SK-N-SH treated with all-trans-retinoic acid at 6 μM for 48 hours (cell line): ENCODE results near the gene NCKAP5.

Experiments
- ARNTL ChIP-seq: fragments of 450-650 bp; formaldehyde crosslinking; IDR thresholded peaks from 2 replicates; pipeline ENCODE4 v1.5.0; 2020; ENCODE audit warnings: low read depth, mild to moderate bottlenecking, moderate library complexity, borderline replicate concordance
- BACH2 ChIP-seq: fragments of 250-450 bp; sonication (Bioruptor Pico); IDR thresholded peaks from 2 replicates; pipeline ENCODE4 v1.9.0; 2021; ENCODE audit warnings: mild to moderate bottlenecking, borderline replicate concordance
- CSDC2 ChIP-seq: fragments of 250-450 bp; sonication (Bioruptor Pico); IDR thresholded peaks from 2 replicates; pipeline ENCODE4 v1.5.0; 2020; ENCODE audit warnings: mild to moderate bottlenecking, moderate library complexity
- ESRRG ChIP-seq: fragments of 250-450 bp; sonication (Bioruptor Pico); IDR thresholded peaks from 2 replicates; pipeline ENCODE4 v1.6.1; 2021; ENCODE audit warnings: mild to moderate bottlenecking
- GLIS3 ChIP-seq: fragments of 250-450 bp; sonication (Bioruptor Pico); IDR thresholded peaks from 2 replicates; pipeline ENCODE4 v1.5.0; 2020; ENCODE audit warnings: mild to moderate bottlenecking, moderate library complexity
- PATZ1 ChIP-seq: fragments of 250-450 bp; sonication (Bioruptor Pico); IDR thresholded peaks from 2 replicates; pipeline ENCODE4 v1.8.0; 2020; ENCODE audit warnings: mild to moderate bottlenecking, moderate library complexity, borderline replicate concordance
- POU6F1 ChIP-seq: fragments of 250-450 bp; sonication (Bioruptor Pico); IDR thresholded peaks from 2 replicates; pipeline ENCODE4 v1.8.0; 2021; ENCODE audit warnings: low read depth, mild to moderate bottlenecking, moderate library complexity, borderline replicate concordance
- PPARA ChIP-seq: fragments of 250-450 bp; sonication (Bioruptor Pico); IDR thresholded peaks from 2 replicates; pipeline ENCODE4 v1.5.0; 2020; ENCODE audit warnings: mild to moderate bottlenecking, borderline replicate concordance
- RARB ChIP-seq: fragments of 250-450 bp; sonication (Bioruptor Pico); IDR thresholded peaks from 2 replicates; pipeline ENCODE4 v1.8.0; 2021; ENCODE audit warnings: mild to moderate bottlenecking, moderate library complexity
- SNAI2 ChIP-seq: fragments of 250-450 bp; sonication (Bioruptor Pico); IDR thresholded peaks from 2 replicates; pipeline ENCODE4 v1.5.0; 2020; ENCODE audit warnings: mild to moderate bottlenecking, moderate library complexity
- TCF4 ChIP-seq: fragments of 250-450 bp; sonication (Bioruptor Pico); IDR thresholded peaks from 2 replicates; pipeline ENCODE4 v1.8.0; 2021; ENCODE audit warnings: mild to moderate bottlenecking, moderate library complexity, borderline replicate concordance
- TOX ChIP-seq: fragments of 250-450 bp; sonication (Bioruptor Pico); IDR thresholded peaks from 2 replicates; pipeline ENCODE4 v1.8.0; 2021; ENCODE audit warnings: mild to moderate bottlenecking, moderate library complexity, borderline replicate concordance
- ZFP30 ChIP-seq: fragments of 450-650 bp; formaldehyde crosslinking; IDR thresholded peaks from 2 replicates; pipeline ENCODE4 v1.5.0; 2022; ENCODE audit warnings: mild to moderate bottlenecking, moderate library complexity

GRCh38 chr2:133316557-133316956 is 251.7 kb downstream of the NCKAP5 start:
- TF ChIP-seq BACH2, result no peak
- TF ChIP-seq SNAI2 (CRISPR knock-in tag), result no peak
- no peak for TF ChIP-seq TCF4
- no peak for TF ChIP-seq TOX (CRISPR knock-in tag)
- TF ChIP-seq ARNTL (CRISPR knock-in tag), result no peak
- no peak for TF ChIP-seq ZFP30 (CRISPR knock-in tag)
- no peak for TF ChIP-seq ESRRG (CRISPR knock-in tag)
- no peak for TF ChIP-seq POU6F1 (CRISPR knock-in tag)
- no peak for TF ChIP-seq PATZ1 (CRISPR knock-in tag)
- TF ChIP-seq PPARA (CRISPR knock-in tag), result no peak
- no peak for TF ChIP-seq RARB (CRISPR knock-in tag)
- no peak for TF ChIP-seq GLIS3 (CRISPR knock-in tag)
- TF ChIP-seq CSDC2 (CRISPR knock-in tag), result no peak
